HepG2 (cell line): ENCODE data around the gene TULP3. TPM values are rescaled to one million over a fixed set of nuclear protein-coding genes. Genes with fewer than 3 reads are reported as not detected.

Experiments
- ATAC-seq: fragments of 200-7000 bp; cut with Tn5 transposase; 3 replicates; pipeline ENCODE4 v1.9.1; 2020; ENCODE audit warnings: mild to moderate bottlenecking, moderate library complexity
- BruUV-seq: library from RNA; stranded (reverse); fragments of 400-500 nt; replicated peaks from 2 replicates; lab custom pipeline; 2021; lab: Mats Ljungman, UMichigan
- CTCF ChIA-PET: fragments of 300-600 bp; formaldehyde crosslinking; extraction: SDS; loops from one replicate; lab custom pipeline; 2021; ENCODE audit warnings: low total read pairs, inconsistent platforms, low intra/inter-chr PET ratio; lab: Yijun Ruan, JAX
- POLR2A ChIA-PET: fragments of 350-600 bp; sonication (Branson Sonifier 250); formaldehyde crosslinking; loops from one replicate; lab custom pipeline; 2020; ENCODE audit warnings: antibody characterized with exemption, inconsistent platforms; lab: Yijun Ruan, JAX
- DNase-seq: peaks from one replicate; pipeline ENCODE4 v3.0.0-alpha.2; 2015; ENCODE audit warnings: low spot score
- FAIRE-seq: peaks from 3 replicates; lab custom pipeline; 2011; peaks lifted over from hg19 to GRCh38; lab: Jason Lieb, UNC
- H2AFZ ChIP-seq: one replicate; pipeline ENCODE4 v1.6.1; 2011; ENCODE audit warnings: low read length, inconsistent platforms
- H3K27ac ChIP-seq: fragments of 300-600 bp; 3 replicates; pipeline ENCODE4 v1.8.0; 2011; ENCODE audit warnings: mixed run types, mild to moderate bottlenecking, mixed read lengths, low read length, inconsistent platforms; ENCODE audit not compliant: insufficient read depth; ENCODE audit errors: extremely low read length
- H3K27me3 ChIP-seq, 2 experiments: fragments of 200-600 bp in 1 of 2; 2 replicates in 1 of 2; 3 replicates in 1 of 2; pipeline versions ENCODE4 v1.6.0 to v1.8.0; 2011; ENCODE audit warnings: low read length in 2 of 2, mild to moderate bottlenecking in 2 of 2, moderate library complexity in 2 of 2, inconsistent platforms in 1 of 2; ENCODE audit not compliant: insufficient read depth in 2 of 2, control insufficient read depth in 1 of 2
- H3K36me3 ChIP-seq, 2 experiments: fragments of 200-600 bp in 1 of 2; replicated peaks in 1 of 2; 2 replicates in 1 of 2; 3 replicates in 1 of 2; pipeline versions ENCODE4 v1.5.1 to v1.8.0; 2011; ENCODE audit warnings: low read length in 2 of 2, inconsistent platforms in 1 of 2; ENCODE audit not compliant: insufficient read depth in 2 of 2, control insufficient read depth in 1 of 2
- H3K4me1 ChIP-seq: 2 replicates; pipeline ENCODE4 v1.5.1; 2012; ENCODE audit warnings: low read length, inconsistent platforms; ENCODE audit not compliant: insufficient read depth
- H3K4me2 ChIP-seq: 2 replicates; pipeline ENCODE4 v1.6.0; 2011; ENCODE audit warnings: low read depth, low read length, inconsistent platforms
- H3K4me3 ChIP-seq, 3 experiments: fragments of 200-600 bp in 1 of 3; sonication (generic), shearing (Covaris generic) in 1 of 3; replicated peaks in 1 of 3; 2 replicates each; pipeline ENCODE4 v1.5.1; 2011 to 2016; ENCODE audit warnings: low read length in 3 of 3, inconsistent platforms in 2 of 3, low read depth in 2 of 3, mild to moderate bottlenecking in 2 of 3, control low read depth in 1 of 3, mixed read lengths in 1 of 3; ENCODE audit not compliant: insufficient read depth in 1 of 3
- H3K79me2 ChIP-seq: one replicate; pipeline ENCODE4 v1.6.1; 2011; ENCODE audit warnings: low read length, inconsistent platforms; ENCODE audit not compliant: insufficient read depth
- H3K9ac ChIP-seq: 2 replicates; pipeline ENCODE4 v1.6.0; 2011; ENCODE audit warnings: mild to moderate bottlenecking, low read depth, low read length, inconsistent platforms; ENCODE audit not compliant: insufficient read depth
- H3K9me3 ChIP-seq: 2 replicates; pipeline ENCODE4 v1.5.1; 2012; ENCODE audit warnings: mild to moderate bottlenecking, low read length
- H4K20me1 ChIP-seq: 2 replicates; pipeline ENCODE4 v1.6.0; 2011; ENCODE audit warnings: inconsistent platforms, mild to moderate bottlenecking, low read length, moderate library complexity; ENCODE audit not compliant: insufficient read depth
- CREM ChIP-seq, 2 experiments: sonication (generic) in 1 of 2; formaldehyde crosslinking in 1 of 2; IDR thresholded peaks; 2 replicates each; pipeline versions ENCODE4 v1.4.0 to v1.6.1; 2016 to 2020; ENCODE audit warnings: antibody characterized with exemption in 1 of 2, mild to moderate bottlenecking in 1 of 2, missing genetic modification reagents in 1 of 2
- FOXA1 ChIP-seq, 2 experiments: fragments of 450-650 bp in 1 of 2; sonication (generic) in 1 of 2; formaldehyde crosslinking in 1 of 2; IDR thresholded peaks; 2 replicates each; pipeline versions ENCODE4 v1.4.0 to v1.6.1; 2016 to 2020; ENCODE audit warnings: missing genetic modification reagents in 1 of 2
- MAFG ChIP-seq: sonication (generic); formaldehyde crosslinking; IDR thresholded peaks from 2 replicates; pipeline ENCODE4 v1.5.1; 2020; ENCODE audit warnings: mild to moderate bottlenecking, missing genetic modification reagents
- MEIS2 ChIP-seq: sonication (generic); formaldehyde crosslinking; IDR thresholded peaks from 2 replicates; pipeline ENCODE4 v1.9.0; 2021; ENCODE audit warnings: mild to moderate bottlenecking, missing genetic modification reagents
- NFATC3 ChIP-seq: sonication (generic); formaldehyde crosslinking; IDR thresholded peaks from 2 replicates; pipeline ENCODE4 v1.5.1; 2020; ENCODE audit warnings: mild to moderate bottlenecking, missing genetic modification reagents
- POGK ChIP-seq: sonication (generic); formaldehyde crosslinking; conservative IDR thresholded peaks from 2 replicates; pipeline ENCODE4 v1.8.0; 2022; ENCODE audit warnings: mild to moderate bottlenecking, moderate library complexity, missing genetic modification reagents
- SALL2 ChIP-seq: sonication (generic); formaldehyde crosslinking; IDR thresholded peaks from 2 replicates; pipeline ENCODE4 v1.8.1; 2023; ENCODE audit warnings: mild to moderate bottlenecking, missing genetic modification reagents, inconsistent platforms
- SIN3A ChIP-seq: IDR thresholded peaks from 2 replicates; pipeline ENCODE4 v1.6.1; 2011; ENCODE audit warnings: low read depth, mild to moderate bottlenecking, control low read depth, low read length, borderline replicate concordance
- SMARCE1 ChIP-seq: fragments of 450-650 bp; IDR thresholded peaks from 2 replicates; pipeline ENCODE4 v1.6.1; 2017; ENCODE audit warnings: borderline replicate concordance
- TBP ChIP-seq: sonication (generic); formaldehyde crosslinking; IDR thresholded peaks from 2 replicates; pipeline ENCODE4 v1.5.0; 2020; ENCODE audit warnings: missing genetic modification reagents
- TRIM24 ChIP-seq: sonication (generic); formaldehyde crosslinking; IDR thresholded peaks from 2 replicates; pipeline ENCODE4 v1.8.0; 2022; ENCODE audit warnings: mild to moderate bottlenecking, missing genetic modification reagents
- ZMYM4 ChIP-seq: sonication (generic); formaldehyde crosslinking; IDR thresholded peaks from 2 replicates; pipeline ENCODE4 v1.8.1; 2023; ENCODE audit warnings: mild to moderate bottlenecking, missing genetic modification reagents
- ZNF264 ChIP-seq: sonication (generic); formaldehyde crosslinking; IDR thresholded peaks from 2 replicates; pipeline ENCODE4 v1.4.0; 2020; ENCODE audit warnings: missing genetic modification reagents
- ZNF350 ChIP-seq: sonication (generic); formaldehyde crosslinking; IDR thresholded peaks from 2 replicates; pipeline ENCODE4 v1.4.0; 2020; ENCODE audit warnings: mild to moderate bottlenecking, low read depth, missing genetic modification reagents, borderline replicate concordance
- ZNF569 ChIP-seq: sonication (generic); formaldehyde crosslinking; IDR thresholded peaks from 2 replicates; pipeline ENCODE4 v1.5.0; 2020; ENCODE audit warnings: mild to moderate bottlenecking, missing genetic modification reagents, moderate library complexity, borderline replicate concordance
- ZSCAN25 ChIP-seq: sonication (generic); formaldehyde crosslinking; IDR thresholded peaks from 2 replicates; pipeline ENCODE4 v1.8.0; 2022; ENCODE audit warnings: mild to moderate bottlenecking, missing genetic modification reagents
- ZSCAN29 ChIP-seq: sonication (generic); formaldehyde crosslinking; conservative IDR thresholded peaks from 2 replicates; pipeline ENCODE4 v1.4.0; 2020; ENCODE audit warnings: mild to moderate bottlenecking, missing genetic modification reagents
- WGBS: methylation state at CpG from one replicate; pipeline ENCODE4 v1.1.6; 2017; ENCODE audit warnings: low lambda C conversion rate; 5-methylcytosine and 5-hydroxymethylcytosine counted together
- in situ Hi-C: cut with HindIII; loops from 2 replicates; pipeline ENCODE4 v1.10.0; 2017; ENCODE audit warnings: low pct_unique_long_range_greater_than_20kb; ENCODE audit not compliant: extremely low pct_ligation_motif_present
- intact Hi-C: fragments of 100-400 bp; cut with micrococcal nuclease; formaldehyde crosslinking; loops from one replicate; pipeline ENCODE4 v1.10.0; 2022; ENCODE audit not compliant: unreplicated experiment
- polyA plus RNA-seq, 8 experiments: library from polyadenylated mRNA; depleted of rRNA in 3 of 8; stranded (reverse) in 7 of 8; unstranded in 1 of 8; fragments of >200 nt; fragmentation: Illumina TruSeq in 4 of 8; extraction: Trizol in 4 of 8; gene quantifications; 2 replicates each; pipeline versions ENCODE4 v1.2.1 to v1.2.3, GENCODE V29; 2011 to 2016; ENCODE audit warnings: low read depth in 4 of 8, missing spikeins in 1 of 8, mixed read lengths in 1 of 8; ENCODE audit not compliant: insufficient read depth in 1 of 8
- total RNA-seq, 5 experiments: library from RNA; depleted of rRNA; stranded (reverse); fragments of >200 nt; fragmentation: Illumina TruSeq; extraction: Trizol; gene quantifications; 2 replicates each; pipeline ENCODE4 v1.2.3, GENCODE V29; 2016; ENCODE audit warnings: low read depth in 1 of 5
- TF ChIP-seq, protein P1 (sequence below): sonication (generic); formaldehyde crosslinking; IDR thresholded peaks from 2 replicates; pipeline ENCODE4 v1.5.0; 2020; ENCODE audit warnings: missing genetic modification reagents
- TF ChIP-seq, protein P2 (sequence below): sonication (generic); formaldehyde crosslinking; IDR thresholded peaks from 2 replicates; pipeline ENCODE4 v1.8.1; 2023; ENCODE audit warnings: mild to moderate bottlenecking, moderate library complexity, missing genetic modification reagents
- TF ChIP-seq, protein P3 (sequence below): sonication (generic); formaldehyde crosslinking; IDR thresholded peaks from 2 replicates; pipeline ENCODE4 v1.9.0; 2021; ENCODE audit warnings: missing genetic modification reagents, mild to moderate bottlenecking, borderline replicate concordance

The TULP3 gene
- total and polyA plus RNA-seq, 2 of the 13 experiments (the other 11 are each of a cell fraction or from before 2014, with no cell fraction given): 11.2 to 13.2 TPM

DNA sequence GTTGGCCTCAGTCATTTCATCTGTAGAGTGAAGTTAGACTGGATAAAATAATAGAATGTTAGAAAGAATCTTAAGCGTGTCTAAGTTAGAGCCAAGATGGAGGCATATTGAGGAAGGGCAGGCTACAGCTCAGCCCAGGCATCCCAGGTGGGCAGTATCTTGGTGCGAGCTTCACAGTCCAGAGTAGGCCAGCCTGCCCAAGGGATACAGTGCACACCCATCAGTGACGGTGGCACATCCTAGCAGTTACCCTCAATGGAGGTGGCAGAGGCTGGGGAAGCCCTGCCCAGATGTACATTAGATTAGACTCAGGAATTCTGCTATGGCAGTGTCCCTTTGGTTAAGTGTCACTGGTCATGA, 21.5 kb downstream of the TULP3 start (continued):
- TF ChIP-seq, protein P1, sequence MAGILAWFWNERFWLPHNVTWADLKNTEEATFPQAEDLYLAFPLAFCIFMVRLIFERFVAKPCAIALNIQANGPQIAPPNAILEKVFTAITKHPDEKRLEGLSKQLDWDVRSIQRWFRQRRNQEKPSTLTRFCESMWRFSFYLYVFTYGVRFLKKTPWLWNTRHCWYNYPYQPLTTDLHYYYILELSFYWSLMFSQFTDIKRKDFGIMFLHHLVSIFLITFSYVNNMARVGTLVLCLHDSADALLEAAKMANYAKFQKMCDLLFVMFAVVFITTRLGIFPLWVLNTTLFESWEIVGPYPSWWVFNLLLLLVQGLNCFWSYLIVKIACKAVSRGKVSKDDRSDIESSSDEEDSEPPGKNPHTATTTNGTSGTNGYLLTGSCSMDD (CRISPR knock-in tag): no peak
- TF ChIP-seq MEIS2 (CRISPR knock-in tag) (no peak), SALL2 (CRISPR knock-in tag) (no peak), ZSCAN29 (CRISPR knock-in tag) (no peak)

- H3K9me3 ChIP-seq: no peaks in the 10 kb centered on the region
- DNase-seq (no peak), ATAC-seq (no peak), FAIRE-seq (no peak)
- H3K4me3 ChIP-seq: no peak overlapping the region
- peaks cover 2 to 37% of the 10 kb centered on the region in 2 experiments; a peak in 4 of 5 replicates for H3K36me3 ChIP-seq
- POLR2A ChIA-PET: no interaction called here
- 97% methylated on average over 2 of the region's 2 CpGs for WGBS
- no peak overlapping the region for H3K27ac ChIP-seq
- no TSS peak for BruUV-seq
- CTCF ChIA-PET: no interaction called here
- in situ Hi-C loops (no loop called here), intact Hi-C loops (no loop called here)
- no peaks in the 10 kb centered on the region for H4K20me1 ChIP-seq
- no peaks in the 10 kb centered on the region for H3K4me1 ChIP-seq
- H3K27me3 ChIP-seq: no peaks in the 10 kb centered on the region
- no peaks in the 10 kb centered on the region for H3K79me2 ChIP-seq
- H3K4me2 ChIP-seq: no peak overlapping the region
- H2AFZ ChIP-seq: no peak overlapping the region
- no peak overlapping the region for H3K9ac ChIP-seq
- TF ChIP-seq SMARCE1 (no peak), ZMYM4 (CRISPR knock-in tag) (no peak), CREM (IDR thresholded peaks at IDR 0.05) (no peak), CREM (CRISPR knock-in tag; IDR thresholded peaks at IDR 0.05) (no peak), POGK (CRISPR knock-in tag) (no peak), MAFG (CRISPR knock-in tag) (no peak), ZNF350 (CRISPR knock-in tag) (no peak), SIN3A (no peak), TRIM24 (no peak), TBP (CRISPR knock-in tag) (no peak), ZSCAN25 (CRISPR knock-in tag) (no peak), ZNF569 (CRISPR knock-in tag) (no peak), FOXA1 (IDR thresholded peaks at IDR 0.05) (no peak), FOXA1 (CRISPR knock-in tag; IDR thresholded peaks at IDR 0.05) (no peak), ZNF264 (CRISPR knock-in tag) (no peak), NFATC3 (no peak)
- TF ChIP-seq, protein P2, sequence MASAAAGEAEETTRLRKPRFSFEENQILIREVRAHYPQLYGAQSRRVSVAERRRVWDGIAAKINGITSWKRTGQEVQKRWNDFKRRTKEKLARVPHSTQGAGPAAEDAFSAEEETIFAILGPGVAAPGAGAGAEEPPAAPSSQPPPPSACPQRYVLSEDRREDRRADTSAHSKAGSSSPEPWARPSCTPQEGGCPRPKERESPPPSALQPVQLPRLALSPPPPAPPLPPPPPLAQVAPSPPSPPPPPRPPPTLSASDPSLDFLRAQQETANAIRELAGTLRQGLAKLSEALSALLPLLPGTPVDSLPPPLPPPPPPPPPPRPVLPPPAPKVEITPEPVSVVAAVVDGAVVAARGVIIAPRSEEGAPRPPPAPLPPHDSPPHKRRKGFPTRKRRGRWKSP (CRISPR knock-in tag): no peak
- TF ChIP-seq, protein P3, sequence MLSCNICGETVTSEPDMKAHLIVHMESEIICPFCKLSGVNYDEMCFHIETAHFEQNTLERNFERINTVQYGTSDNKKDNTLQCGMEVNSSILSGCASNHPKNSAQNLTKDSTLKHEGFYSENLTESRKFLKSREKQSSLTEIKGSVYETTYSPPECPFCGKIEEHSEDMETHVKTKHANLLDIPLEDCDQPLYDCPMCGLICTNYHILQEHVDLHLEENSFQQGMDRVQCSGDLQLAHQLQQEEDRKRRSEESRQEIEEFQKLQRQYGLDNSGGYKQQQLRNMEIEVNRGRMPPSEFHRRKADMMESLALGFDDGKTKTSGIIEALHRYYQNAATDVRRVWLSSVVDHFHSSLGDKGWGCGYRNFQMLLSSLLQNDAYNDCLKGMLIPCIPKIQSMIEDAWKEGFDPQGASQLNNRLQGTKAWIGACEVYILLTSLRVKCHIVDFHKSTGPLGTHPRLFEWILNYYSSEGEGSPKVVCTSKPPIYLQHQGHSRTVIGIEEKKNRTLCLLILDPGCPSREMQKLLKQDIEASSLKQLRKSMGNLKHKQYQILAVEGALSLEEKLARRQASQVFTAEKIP (CRISPR knock-in tag): no peak
These were observed 28.6 kb downstream of the TULP3 start for GRCh38 chr12:2919249-2919648.
